Neutrophil (primary cell): ENCODE measurements around the gene ANXA6.
A peak's percentile ranks its signal among the peaks of the same experiment; 100 is the strongest.

Experiments
- H3K27ac ChIP-seq: fragments of 200-600 bp; sonication (generic); 2 replicates; pipeline ENCODE4 v1.5.1; 2016; ENCODE audit warnings: mild to moderate bottlenecking, moderate library complexity
- H3K27me3 ChIP-seq: fragments of 200-600 bp; sonication (generic); 2 replicates; pipeline ENCODE4 v1.6.0; 2016; ENCODE audit warnings: mild to moderate bottlenecking
- H3K36me3 ChIP-seq: fragments of 200-600 bp; sonication (generic); 2 replicates; pipeline ENCODE4 v1.5.1; 2017
- H3K4me1 ChIP-seq, 2 experiments: fragments of 200-600 bp in 1 of 2; sonication (generic) in 1 of 2; 1 replicate in 1 of 2; 2 replicates in 1 of 2; pipeline versions ENCODE4 v1.5.1 to v1.6.1; 2013 to 2016; ENCODE audit warnings: low read depth in 1 of 2, low read length in 1 of 2, mild to moderate bottlenecking in 1 of 2, moderate library complexity in 1 of 2; ENCODE audit not compliant: control insufficient read depth in 1 of 2, insufficient read depth in 1 of 2
- H3K4me3 ChIP-seq, 2 experiments: fragments of 200-600 bp in 1 of 2; sonication (generic) in 1 of 2; 1 replicate in 1 of 2; 2 replicates in 1 of 2; pipeline ENCODE4 v1.5.1; 2013 to 2016; ENCODE audit warnings: low read depth in 1 of 2, low read length in 1 of 2, mild to moderate bottlenecking in 1 of 2, moderate library complexity in 1 of 2
- H3K9me3 ChIP-seq: fragments of 200-600 bp; sonication (generic); 2 replicates; pipeline ENCODE4 v1.5.1; 2016
- CTCF ChIP-seq: fragments of 200-600 bp; sonication (generic); IDR thresholded peaks from 2 replicates; pipeline ENCODE4 v1.5.1; 2016; ENCODE audit warnings: antibody characterized with exemption

ANXA6 gene

GRCh38 chr5:151183456-151184245 lies 26.1 kb upstream of the ANXA6 start:
- TF ChIP-seq CTCF, result no peak
- H3K27ac ChIP-seq, result no peak overlapping the region
- no peaks in the 10 kb centered on the region for H3K27me3 ChIP-seq
- H3K36me3 ChIP-seq, result peaks cover 73% of the 10 kb centered on the region
- H3K4me1 ChIP-seq, result no peaks in the 10 kb centered on the region
- H3K4me3 ChIP-seq, result no peak overlapping the region
- no peaks in the 10 kb centered on the region for H3K9me3 ChIP-seq

GRCh38 chr5:151182976-151183375 lies 25.4 kb upstream of the ANXA6 start:
- Histone ChIP-seq H3K9me3 (no peaks in the 10 kb centered on the region), H3K4me1 (no peaks in the 10 kb centered on the region), H3K27ac (no peak overlapping the region), H3K4me3 (no peak overlapping the region), H3K36me3 (peaks cover 79% of the 10 kb centered on the region), H3K27me3 (no peaks in the 10 kb centered on the region)
- no peak for TF ChIP-seq CTCF

- peaks cover 77% of the 10 kb centered on the region for H3K36me3 ChIP-seq
- no peak overlapping the region for H3K4me3 ChIP-seq
- no peaks in the 10 kb centered on the region for H3K9me3 ChIP-seq
- no peaks in the 10 kb centered on the region for H3K27me3 ChIP-seq
- no peak for TF ChIP-seq CTCF
- H3K27ac ChIP-seq, result no peak overlapping the region
- H3K4me1 ChIP-seq, result no peaks in the 10 kb centered on the region
Measured at GRCh38 chr5:151182524-151182900, 24.9 kb upstream of the ANXA6 start.

GRCh38 chr5:151181818-151182523 lies 24.4 kb upstream of the ANXA6 start:
- Histone ChIP-seq H3K27me3 (no peaks in the 10 kb centered on the region), H3K4me3 (no peak overlapping the region), H3K9me3 (no peaks in the 10 kb centered on the region), H3K27ac (no peak overlapping the region), H3K4me1 (no peaks in the 10 kb centered on the region), H3K36me3 (peaks cover 71% of the 10 kb centered on the region)
- TF ChIP-seq CTCF, result no peak

- no peak for TF ChIP-seq CTCF
- Histone ChIP-seq H3K9me3 (no peaks in the 10 kb centered on the region), H3K4me1 (no peaks in the 10 kb centered on the region), H3K27ac (peak overlapping the region; percentile 33), H3K27me3 (no peaks in the 10 kb centered on the region), H3K4me3 (no peak overlapping the region), H3K36me3 (peaks cover 61% of the 10 kb centered on the region)
Measured at GRCh38 chr5:151180291-151180690, 22.7 kb upstream of the ANXA6 start.
